Kidney epithelial cell (primary cell): ENCODE data around the gene C1orf116. TPM values are rescaled to one million over a fixed set of nuclear protein-coding genes. Genes with fewer than 3 reads are reported as not detected.

Experiments used
- DNase-seq: peaks from one replicate; pipeline ENCODE4 v3.0.0-alpha.2; 2010; ENCODE audit warnings: low read depth
- H3K27me3 ChIP-seq: 2 replicates; pipeline ENCODE4 v1.6.0; 2011; ENCODE audit warnings: low read length; ENCODE audit not compliant: control insufficient read depth, insufficient read depth
- H3K36me3 ChIP-seq: 2 replicates; pipeline ENCODE4 v1.5.1; 2011; ENCODE audit warnings: low read length; ENCODE audit not compliant: control insufficient read depth, insufficient read depth
- H3K4me3 ChIP-seq: 2 replicates; pipeline ENCODE4 v1.5.1; 2011; ENCODE audit warnings: low read depth, mild to moderate bottlenecking, control low read depth, low read length
- CTCF ChIP-seq: IDR thresholded peaks from 2 replicates; pipeline ENCODE4 v1.5.1; 2011; ENCODE audit warnings: mild to moderate bottlenecking, moderate library complexity, low read length, control low read depth, inconsistent platforms; ENCODE audit not compliant: insufficient read depth, poor library complexity, severe bottlenecking
- total RNA-seq: library from RNA; depleted of rRNA; stranded (reverse); fragments of >200 nt; gene quantifications from 2 replicates; pipeline ENCODE4 v1.2.3, GENCODE V29; 2015

Gene C1orf116
- total RNA-seq, 1 donor from 2014 or later: 34.1 TPM

GRCh38 chr1:207028884-207029650 lies 3.5 kb downstream of the C1orf116 start:
- no peaks in the 10 kb centered on the region for H3K36me3 ChIP-seq
- no peaks in the 10 kb centered on the region for H3K27me3 ChIP-seq
- DNase-seq: no peak
- no peak for TF ChIP-seq CTCF
- H3K4me3 ChIP-seq: no peak overlapping the region

- Histone ChIP-seq H3K4me3 (no peak overlapping the region), H3K36me3 (no peaks in the 10 kb centered on the region), H3K27me3 (no peaks in the 10 kb centered on the region)
- TF ChIP-seq CTCF: no peak
- no peak for DNase-seq
Measured at GRCh38 chr1:207027921-207028320, 4.6 kb downstream of the C1orf116 start.

- H3K36me3 ChIP-seq: no peaks in the 10 kb centered on the region
Measured at GRCh38 chr1:207027206-207027777, 5.3 kb downstream of the C1orf116 start.

GRCh38 chr1:207026104-207026534 lies 6.4 kb downstream of the C1orf116 start:
- Histone ChIP-seq H3K27me3 (no peaks in the 10 kb centered on the region), H3K36me3 (no peaks in the 10 kb centered on the region), H3K4me3 (no peak overlapping the region)
- DNase-seq: no peak
- TF ChIP-seq CTCF: no peak

More at GRCh38 chr1:207027206-207027777, 5.3 kb downstream of the C1orf116 start:
- no peak for TF ChIP-seq CTCF
- Histone ChIP-seq H3K4me3 (no peak overlapping the region), H3K27me3 (no peaks in the 10 kb centered on the region)
- DNase-seq: peak; percentile 87

GRCh38 chr1:207025146-207025880 lies 7.2 kb downstream of the C1orf116 start:
- Histone ChIP-seq H3K4me3 (no peak overlapping the region), H3K36me3 (no peaks in the 10 kb centered on the region), H3K27me3 (no peaks in the 10 kb centered on the region)
- no peak for DNase-seq
- no peak for TF ChIP-seq CTCF
